Measurements from ENCODE around the gene BIN1.
"Not testable (repeated sequence)": the region's sequence is repeated elsewhere in the genome, so short reads cannot be mapped to it uniquely, and the experiment has no call there.

Gene BIN1

GRCh38 chr2:127134235-127134634, 27.3 kb upstream of the BIN1 start:
- FAIRE-seq, result no peak

GRCh38 chr2:127133793-127134192, 26.8 kb upstream of the BIN1 start:
- FAIRE-seq, result no peak

GRCh38 chr2:127130421-127130820, 23.5 kb upstream of the BIN1 start:
- FAIRE-seq, result no peak

GRCh38 chr2:127129937-127130336, 23.0 kb upstream of the BIN1 start:
- FAIRE-seq, result no peak

GRCh38 chr2:127128445-127128904, 21.5 kb upstream of the BIN1 start:
- no peak for FAIRE-seq

- no peak for FAIRE-seq
Observed at GRCh38 chr2:127125821-127126220, 18.9 kb upstream of the BIN1 start.

- no peak for FAIRE-seq
Observed at GRCh38 chr2:127124426-127124825, 17.5 kb upstream of the BIN1 start.

GRCh38 chr2:127122361-127123027, 15.5 kb upstream of the BIN1 start:
- FAIRE-seq, result no peak

GRCh38 chr2:127121776-127122176, 14.8 kb upstream of the BIN1 start:
- FAIRE-seq, result no peak

- FAIRE-seq, result no peak
Observed at GRCh38 chr2:127121353-127121752, 14.4 kb upstream of the BIN1 start.

GRCh38 chr2:127120408-127120807, 13.5 kb upstream of the BIN1 start:
- not testable (repeated sequence) for FAIRE-seq

GRCh38 chr2:127118467-127118866, 11.5 kb upstream of the BIN1 start:
- no peak for FAIRE-seq

GRCh38 chr2:127118038-127118437, 11.1 kb upstream of the BIN1 start:
- FAIRE-seq, result no peak

GRCh38 chr2:127117603-127118002, 10.6 kb upstream of the BIN1 start:
- FAIRE-seq, result no peak

- FAIRE-seq, result no peak
Observed at GRCh38 chr2:127115471-127116199, 8.7 kb upstream of the BIN1 start.

GRCh38 chr2:127110985-127111384, 4.0 kb upstream of the BIN1 start:
- FAIRE-seq, result no peak

- no peak for FAIRE-seq
Observed at GRCh38 chr2:127108090-127108523, 1.2 kb upstream of the BIN1 start.

GRCh38 chr2:127107622-127107999, 657 bp upstream of the BIN1 start:
- FAIRE-seq, result no peak

GRCh38 chr2:127106457-127106990, 430 bp downstream of the BIN1 start:
- no peak for FAIRE-seq

- FAIRE-seq, result no peak
Observed at GRCh38 chr2:127105656-127106456, 1.1 kb downstream of the BIN1 start.

- FAIRE-seq, result no peak
Observed at GRCh38 chr2:127104881-127105655, 1.9 kb downstream of the BIN1 start.

GRCh38 chr2:127104166-127104660, 2.7 kb downstream of the BIN1 start:
- no peak for FAIRE-seq

Measured in endometrium (tissue), 2 donors.